HepG2 (cell line): ENCODE measurements around the gene TGFA. TPM values are rescaled to one million over a fixed set of nuclear protein-coding genes. Genes with fewer than 3 reads are reported as not detected.

Source experiments
- E2F5 ChIP-seq: sonication (generic); formaldehyde crosslinking; conservative IDR thresholded peaks from 2 replicates; pipeline ENCODE4 v1.4.0; 2020; ENCODE audit warnings: missing genetic modification reagents
- ESRRA ChIP-seq: sonication (generic); formaldehyde crosslinking; IDR thresholded peaks from 2 replicates; pipeline ENCODE4 v1.5.1; 2020; ENCODE audit warnings: mild to moderate bottlenecking, low read depth, missing genetic modification reagents
- FOXA1 ChIP-seq, 2 experiments: fragments of 450-650 bp in 1 of 2; sonication (generic) in 1 of 2; formaldehyde crosslinking in 1 of 2; IDR thresholded peaks; 2 replicates each; pipeline versions ENCODE4 v1.4.0 to v1.6.1; 2016 to 2020; ENCODE audit warnings: missing genetic modification reagents in 1 of 2
- FOXM1 ChIP-seq: sonication (generic); formaldehyde crosslinking; IDR thresholded peaks from 2 replicates; pipeline ENCODE4 v1.5.0; 2020; ENCODE audit warnings: missing genetic modification reagents
- FOXO1 ChIP-seq: sonication (generic); formaldehyde crosslinking; IDR thresholded peaks from 2 replicates; pipeline ENCODE4 v1.4.0; 2020; ENCODE audit warnings: missing genetic modification reagents
- FUBP1 ChIP-seq: sonication (generic); formaldehyde crosslinking; IDR thresholded peaks from 2 replicates; pipeline ENCODE4 v1.5.1; 2020; ENCODE audit warnings: missing genetic modification reagents, mild to moderate bottlenecking, borderline replicate concordance
- TBX3 ChIP-seq: fragments of 450-650 bp; IDR thresholded peaks from 2 replicates; pipeline ENCODE4 v1.6.1; 2017; ENCODE audit warnings: antibody characterized with exemption, mild to moderate bottlenecking, inconsistent platforms, borderline replicate concordance
- U2AF2 ChIP-seq: fragments of 200-400 bp; formaldehyde crosslinking; IDR thresholded peaks from 2 replicates; pipeline ENCODE4 v1.6.1; 2017; ENCODE audit warnings: low read depth, mild to moderate bottlenecking, low read length
- ZBED4 ChIP-seq: sonication (generic); formaldehyde crosslinking; IDR thresholded peaks from 2 replicates; pipeline ENCODE4 v1.4.0; 2020; ENCODE audit warnings: missing genetic modification reagents, borderline replicate concordance
- ZBTB14 ChIP-seq: sonication (generic); formaldehyde crosslinking; IDR thresholded peaks from 2 replicates; pipeline ENCODE4 v1.4.0; 2020; ENCODE audit warnings: missing genetic modification reagents
- ZFAT ChIP-seq: sonication (generic); formaldehyde crosslinking; conservative IDR thresholded peaks from 2 replicates; pipeline ENCODE4 v1.8.1; 2023; ENCODE audit warnings: missing genetic modification reagents, inconsistent platforms
- ZNF407 ChIP-seq: sonication (generic); formaldehyde crosslinking; IDR thresholded peaks from one replicate; pipeline ENCODE4 v1.5.1; 2020; ENCODE audit warnings: mild to moderate bottlenecking, missing genetic modification reagents; ENCODE audit errors: not compliant biosample characterization
- polyA plus RNA-seq, 8 experiments: library from polyadenylated mRNA; depleted of rRNA in 3 of 8; stranded (reverse) in 7 of 8; unstranded in 1 of 8; fragments of >200 nt; fragmentation: Illumina TruSeq in 4 of 8; extraction: Trizol in 4 of 8; gene quantifications; 2 replicates each; pipeline versions ENCODE4 v1.2.1 to v1.2.3, GENCODE V29; 2011 to 2016; ENCODE audit warnings: low read depth in 4 of 8, missing spikeins in 1 of 8, mixed read lengths in 1 of 8; ENCODE audit not compliant: insufficient read depth in 1 of 8
- total RNA-seq, 5 experiments: library from RNA; depleted of rRNA; stranded (reverse); fragments of >200 nt; fragmentation: Illumina TruSeq; extraction: Trizol; gene quantifications; 2 replicates each; pipeline ENCODE4 v1.2.3, GENCODE V29; 2016; ENCODE audit warnings: low read depth in 1 of 5

Gene TGFA
- total and polyA plus RNA-seq, 2 of the 13 experiments (the other 11 are each of a cell fraction or from before 2014, with no cell fraction given), result 7.8 to 15.3 TPM

- no peak for TF ChIP-seq ZNF407 (CRISPR knock-in tag)
- no peak for TF ChIP-seq E2F5 (CRISPR knock-in tag)
- TF ChIP-seq FUBP1 (CRISPR knock-in tag), result no peak
- no peak for TF ChIP-seq ZBTB14 (CRISPR knock-in tag)
- peak; percentile 94 for TF ChIP-seq ZFAT
- no peak for TF ChIP-seq ESRRA
- TF ChIP-seq U2AF2, result no peak
- peak; percentile 36; the same call in 1 of the 2 replicates for TF ChIP-seq FOXO1 (CRISPR knock-in tag)
- TF ChIP-seq FOXA1 (IDR thresholded peaks at IDR 0.05), result no peak
- TF ChIP-seq FOXA1 (CRISPR knock-in tag; IDR thresholded peaks at IDR 0.05), result no peak
- TF ChIP-seq TBX3, result no peak
- TF ChIP-seq ZBED4 (CRISPR knock-in tag), result no peak
- TF ChIP-seq FOXM1, result no peak
Observed at GRCh38 chr2:70554338-70554892, 789 bp upstream of the TGFA start (continued).
